ENCODE results near the gene ANKRD30A. TPM values are rescaled to one million over a fixed set of nuclear protein-coding genes. Genes with fewer than 3 reads are reported as not detected.

Gene ANKRD30A
- total and polyA plus RNA-seq, 2 donors (not counting 3 experiments of a cell fraction or from before 2014, with no cell fraction given), result not detected

GRCh38 chr10:37095792-37096573, 29.4 kb upstream of the ANKRD30A start:
- no peak overlapping the region for H3K4me2 ChIP-seq (ENCODE audit: insufficient read depth, low read length)
- dilution Hi-C loops (cut with MboI; ENCODE audit: extremely low pct_ligation_motif_present, low sequenced_read_pairs), result no loop called here
- no peaks in the 10 kb centered on the region for H3K79me2 ChIP-seq (ENCODE audit: control insufficient read depth, insufficient read depth, low read length)
- H2AFZ ChIP-seq (ENCODE audit: low read depth, low read length), result no peak overlapping the region
- ChIA-PET CTCF (no interaction called here), POLR2A (no interaction called here)
- H4K20me1 ChIP-seq (replicated peaks; ENCODE audit: control insufficient read depth, extremely low read depth, insufficient read depth, low read length), result no peaks in the 10 kb centered on the region
- no peak overlapping the region for H3K4me3 ChIP-seq (replicated peaks in 1 of 3; ENCODE audit: insufficient read depth in 1 of 3, low read depth in 1 of 3, low read length in 3 of 3)
- H3K9ac ChIP-seq (replicated peaks; ENCODE audit: extremely low read depth, insufficient read depth, low read length), result no peak overlapping the region
- no peaks in the 10 kb centered on the region for H3K4me1 ChIP-seq (ENCODE audit: control insufficient read depth, extremely low read depth, insufficient read depth, low read length)
- intact Hi-C loops (cut with micrococcal nuclease), result no loop called here
- FAIRE-seq, result no peak
- H3K27me3 ChIP-seq (ENCODE audit: control insufficient read depth in 2 of 2, insufficient read depth in 2 of 2, low read length in 2 of 2), result no peaks in the 10 kb centered on the region
- peaks cover 2% of the 10 kb centered on the region for H3K9me3 ChIP-seq (replicated peaks; ENCODE audit: control insufficient read depth, insufficient read depth, low read length)
- H3K36me3 ChIP-seq (ENCODE audit: control insufficient read depth in 2 of 2, extremely low read depth in 1 of 2, insufficient read depth in 2 of 2, low read length in 2 of 2), result no peaks in the 10 kb centered on the region
- H3K9me1 ChIP-seq (replicated peaks; ENCODE audit: control insufficient read depth, extremely low read depth, insufficient read depth, low read length), result no peaks in the 10 kb centered on the region
- no peak for DNase-seq (ENCODE audit: low read depth, low spot score)
- BruUV-seq (replicated peaks), result no TSS peak
- H3K27ac ChIP-seq (ENCODE audit: insufficient read depth, low read depth, low read length), result no peak overlapping the region
- TF ChIP-seq CTCF (IDR thresholded peaks at IDR 0.05; ENCODE audit: extremely low read depth in 1 of 2, insufficient read depth in 1 of 2, low read depth in 1 of 2, low read length in 2 of 2) (no peak), FOS (IDR thresholded peaks at IDR 0.05; ENCODE audit: borderline replicate concordance, insufficient read depth, low read length) (no peak), POLR2AphosphoS5 (IDR thresholded peaks at IDR 0.05; ENCODE audit: insufficient read depth, low read depth, low read length) (no peak), MYC (IDR thresholded peaks at IDR 0.05; ENCODE audit: low read depth, low read length) (no peak), GATA2 (IDR thresholded peaks at IDR 0.05; ENCODE audit: insufficient read depth, insufficient read length, low read depth, low read length) (no peak), MAX (IDR thresholded peaks at IDR 0.05; ENCODE audit: insufficient read depth, insufficient read length) (no peak), JUN (IDR thresholded peaks at IDR 0.05; ENCODE audit: borderline replicate concordance, insufficient read depth, insufficient read length, low read depth) (no peak), POLR2A (IDR thresholded peaks at IDR 0.05; ENCODE audit: low read depth, low read length) (no peak)
